Stimulated activated CD8-positive, alpha-beta memory T cell treated with anti-CD3 and anti-CD28 coated beads, Interleukin-12 subunit alpha, Interleukin-12 subunit beta, amount 100 ng/mL, for 1 hour (primary cell): Measurements from ENCODE around the gene RPS6KB1.
"Not testable (repeated sequence)": the region's sequence is repeated elsewhere in the genome, so short reads cannot be mapped to it uniquely, and the experiment has no call there.

Experiments used
- DNase-seq: peaks from one replicate; pipeline ENCODE4 v3.0.0-alpha.2; 2020; ENCODE audit warnings: low read depth

The RPS6KB1 gene

GRCh38 chr17:59892924-59893675 is at the start of gene RPS6KB1, which contains the start of gene TUBD1:
Gene RPS6KB1, plus strand, starts transcription at chr17:59893121. Its CDS starts 64 bp downstream, at chr17:59893185.
Gene TUBD1, minus strand, starts transcription at chr17:59892943. Its CDS starts 1,941 bp downstream, at chr17:59891002.
- DNase-seq = peak; percentile 95

- no peak for DNase-seq
These were observed 47.9 kb upstream of the RPS6KB1 start for GRCh38 chr17:59844884-59845594.

- DNase-seq = no peak
These were observed 47.1 kb upstream of the RPS6KB1 start for GRCh38 chr17:59845595-59846393.

- no peak for DNase-seq
These were observed 46.3 kb upstream of the RPS6KB1 start for GRCh38 chr17:59846394-59847165.

- DNase-seq = no peak
These were observed 44.6 kb upstream of the RPS6KB1 start for GRCh38 chr17:59848385-59848668.

GRCh38 chr17:59848778-59849177 is 44.1 kb upstream of the RPS6KB1 start:
- DNase-seq = no peak

- DNase-seq = not testable (repeated sequence)
These were observed 42.6 kb upstream of the RPS6KB1 start for GRCh38 chr17:59850311-59850710.

GRCh38 chr17:59851439-59852375 is 41.2 kb upstream of the RPS6KB1 start:
- DNase-seq = no peak

GRCh38 chr17:59852847-59853167 is 40.1 kb upstream of the RPS6KB1 start:
- DNase-seq = not testable (repeated sequence)

- no peak for DNase-seq
These were observed 39.6 kb upstream of the RPS6KB1 start for GRCh38 chr17:59853168-59853918.

GRCh38 chr17:59853919-59854729 is 38.8 kb upstream of the RPS6KB1 start:
- not testable (repeated sequence) for DNase-seq

- DNase-seq = no peak
These were observed 35.8 kb upstream of the RPS6KB1 start for GRCh38 chr17:59856859-59857794.

GRCh38 chr17:59858167-59858816 is 34.6 kb upstream of the RPS6KB1 start:
- no peak for DNase-seq

- DNase-seq = no peak
These were observed 34.0 kb upstream of the RPS6KB1 start for GRCh38 chr17:59858932-59859331.

GRCh38 chr17:59859444-59860025 is 33.4 kb upstream of the RPS6KB1 start:
- DNase-seq = no peak

GRCh38 chr17:59863616-59864015 is 29.3 kb upstream of the RPS6KB1 start:
- DNase-seq = no peak

- DNase-seq = no peak
These were observed 23.0 kb upstream of the RPS6KB1 start for GRCh38 chr17:59869941-59870218.

GRCh38 chr17:59870482-59870881 is 22.4 kb upstream of the RPS6KB1 start:
- DNase-seq = no peak
